ENCODE results near the gene GDF10.
A peak's percentile ranks its signal among the peaks of the same experiment; 100 is the strongest.

GDF10 gene

DNA sequence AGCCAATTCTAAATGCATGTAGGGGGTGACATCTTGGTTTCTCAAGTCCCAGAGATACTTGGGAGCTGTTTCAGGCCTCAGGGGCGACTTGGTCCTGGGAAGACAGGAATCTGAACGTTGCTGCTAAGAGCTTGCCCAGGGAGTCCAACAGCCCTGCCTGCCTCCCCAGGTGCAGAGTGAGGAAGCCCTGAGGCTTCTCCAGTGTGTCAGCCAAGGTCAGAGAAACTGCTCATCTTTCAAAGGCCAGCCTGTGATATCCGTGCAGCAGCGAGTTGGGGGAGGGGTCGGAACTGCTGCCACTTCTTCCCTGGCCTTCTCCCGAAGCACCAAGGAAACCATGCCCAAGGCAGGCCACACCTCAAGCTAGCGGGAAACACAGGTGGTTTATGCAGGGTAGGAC is 32.0 kb downstream of the GDF10 start:
- no peaks in the 10 kb centered on the region for H3K4me1 ChIP-seq
- H3K27me3 ChIP-seq (ENCODE audit: low read depth), result no peaks in the 10 kb centered on the region
- in situ Hi-C loops (cut with MboI; ENCODE audit: low sequenced_read_pairs), result no loop called here
- no peaks in the 10 kb centered on the region for H3K36me3 ChIP-seq (replicated peaks)
- no peaks in the 10 kb centered on the region for H3K9me3 ChIP-seq
- DNase-seq (ENCODE audit: low spot score in 2 of 2), result no peak
- H3K4me3 ChIP-seq, result no peak overlapping the region

DNA sequence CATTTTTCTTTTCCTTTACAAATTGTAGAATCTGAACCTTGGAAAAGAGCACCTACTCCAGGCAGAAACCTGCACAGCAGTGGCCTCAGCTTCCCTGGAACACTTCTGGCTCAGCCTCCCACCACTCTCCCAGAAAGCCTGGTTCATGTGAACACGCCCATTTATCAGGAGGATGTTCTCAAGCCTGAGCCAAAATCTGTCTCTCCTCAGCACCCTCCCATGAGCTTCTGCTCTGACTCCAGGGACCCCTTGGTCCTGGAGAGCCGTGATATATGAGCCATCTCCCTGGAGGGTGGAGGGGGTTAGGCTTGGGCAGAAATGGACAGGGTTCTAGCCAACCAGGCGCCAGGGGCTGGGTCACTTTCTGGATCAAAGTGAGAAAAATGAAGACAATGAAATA is 32.4 kb downstream of the GDF10 start:
- DNase-seq (ENCODE audit: low spot score in 2 of 2), result no peak
- in situ Hi-C loops (cut with MboI; ENCODE audit: low sequenced_read_pairs), result no loop called here
- Histone ChIP-seq H3K36me3 (replicated peaks) (no peaks in the 10 kb centered on the region), H3K4me3 (no peak overlapping the region), H3K4me1 (no peaks in the 10 kb centered on the region), H3K9me3 (no peaks in the 10 kb centered on the region), H3K27me3 (ENCODE audit: low read depth) (no peaks in the 10 kb centered on the region)

DNA sequence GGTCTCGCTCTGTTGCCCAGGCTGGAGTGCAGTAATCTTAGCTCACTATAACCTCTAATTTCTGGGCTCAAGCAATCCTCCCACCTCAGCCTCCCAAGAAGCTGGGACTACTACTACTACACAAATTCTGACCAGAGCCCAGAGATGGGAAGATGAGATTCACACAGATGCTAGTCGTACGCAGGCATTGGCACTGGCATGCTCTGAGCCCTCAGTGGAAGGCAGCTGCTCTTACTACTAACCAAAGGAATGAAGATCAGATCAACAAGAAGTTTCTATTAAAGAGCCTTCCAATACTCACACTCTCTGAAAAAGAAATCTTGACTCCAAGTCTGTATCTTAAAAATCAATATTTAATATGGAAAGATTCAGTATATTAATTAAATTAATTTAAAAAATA is 32.9 kb downstream of the GDF10 start:
- no peak for DNase-seq (ENCODE audit: low spot score in 2 of 2)
- H3K4me1 ChIP-seq, result no peaks in the 10 kb centered on the region
- H3K9me3 ChIP-seq, result no peaks in the 10 kb centered on the region
- no peaks in the 10 kb centered on the region for H3K27me3 ChIP-seq (ENCODE audit: low read depth)
- no peak overlapping the region for H3K4me3 ChIP-seq
- in situ Hi-C loops (cut with MboI; ENCODE audit: low sequenced_read_pairs), result no loop called here
- no peaks in the 10 kb centered on the region for H3K36me3 ChIP-seq (replicated peaks)

DNA sequence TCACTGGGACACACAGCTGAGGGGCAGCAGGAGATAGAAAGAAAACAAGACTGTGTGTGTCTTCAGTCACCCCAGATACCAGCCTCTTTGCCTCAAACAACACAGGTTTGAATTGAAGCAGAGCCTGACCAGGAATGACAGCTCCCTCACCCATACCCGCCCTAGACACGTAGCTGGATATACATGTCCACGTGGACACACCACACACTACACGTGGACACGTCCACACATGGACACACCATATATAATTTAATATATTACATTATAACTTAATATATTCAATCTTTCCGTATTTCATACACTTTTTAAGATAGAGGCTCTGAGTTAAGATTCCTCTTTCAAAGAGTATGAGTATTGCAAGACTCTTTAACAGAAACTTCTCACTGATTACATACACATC is 33.5 kb downstream of the GDF10 start:
- in situ Hi-C loops (cut with MboI; ENCODE audit: low sequenced_read_pairs), result no loop called here
- no peaks in the 10 kb centered on the region for H3K4me1 ChIP-seq
- H3K36me3 ChIP-seq (replicated peaks), result no peaks in the 10 kb centered on the region
- no peaks in the 10 kb centered on the region for H3K9me3 ChIP-seq
- DNase-seq (ENCODE audit: low spot score in 2 of 2), result no peak
- no peak overlapping the region for H3K4me3 ChIP-seq
- H3K27me3 ChIP-seq (ENCODE audit: low read depth), result no peaks in the 10 kb centered on the region

DNA sequence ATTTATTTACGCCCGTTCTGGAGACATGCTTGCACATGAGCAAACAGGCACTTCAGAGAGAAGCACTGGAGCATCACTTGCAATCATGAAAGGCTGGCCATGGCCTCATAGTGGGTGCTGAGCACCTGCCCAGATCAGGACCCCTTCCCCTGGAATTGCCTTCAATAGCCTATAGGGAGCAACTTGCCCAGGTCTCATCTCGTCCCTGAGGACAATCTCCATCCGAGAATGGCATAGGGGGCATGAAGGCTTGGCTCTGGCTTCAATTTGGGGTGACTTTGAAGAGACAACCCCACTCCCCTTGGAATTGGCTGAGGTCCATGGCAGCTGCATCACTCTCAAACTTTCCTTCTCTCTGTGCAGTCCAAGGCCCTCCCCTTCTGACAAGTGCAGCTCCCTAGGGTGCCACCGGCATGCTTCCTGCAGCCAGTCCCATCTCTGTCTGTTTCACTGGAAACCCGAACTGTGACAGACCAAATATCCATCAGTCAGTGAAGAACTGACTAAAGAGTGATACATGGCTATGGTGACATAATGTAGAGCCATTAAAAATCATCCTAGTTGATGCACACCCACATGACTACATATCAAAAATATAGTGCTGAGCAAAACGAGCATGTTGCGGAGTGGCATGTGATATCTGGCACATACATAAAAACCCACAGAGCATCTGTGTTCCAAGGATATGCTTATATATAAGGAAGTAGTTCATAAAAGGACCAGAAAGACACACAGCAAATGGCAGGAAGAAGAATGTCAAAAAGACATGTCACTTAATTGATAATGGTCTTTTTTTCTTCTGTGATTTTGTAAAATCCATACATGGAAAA is 34.7 kb downstream of the GDF10 start:
- H3K4me3 ChIP-seq, result no peak overlapping the region
- DNase-seq (ENCODE audit: low spot score in 2 of 2), result no peak
- H3K36me3 ChIP-seq (replicated peaks), result no peaks in the 10 kb centered on the region
- H3K9me3 ChIP-seq, result no peaks in the 10 kb centered on the region
- H3K27me3 ChIP-seq (ENCODE audit: low read depth), result no peaks in the 10 kb centered on the region
- in situ Hi-C loops (cut with MboI; ENCODE audit: low sequenced_read_pairs), result no loop called here
- no peaks in the 10 kb centered on the region for H3K4me1 ChIP-seq

DNA sequence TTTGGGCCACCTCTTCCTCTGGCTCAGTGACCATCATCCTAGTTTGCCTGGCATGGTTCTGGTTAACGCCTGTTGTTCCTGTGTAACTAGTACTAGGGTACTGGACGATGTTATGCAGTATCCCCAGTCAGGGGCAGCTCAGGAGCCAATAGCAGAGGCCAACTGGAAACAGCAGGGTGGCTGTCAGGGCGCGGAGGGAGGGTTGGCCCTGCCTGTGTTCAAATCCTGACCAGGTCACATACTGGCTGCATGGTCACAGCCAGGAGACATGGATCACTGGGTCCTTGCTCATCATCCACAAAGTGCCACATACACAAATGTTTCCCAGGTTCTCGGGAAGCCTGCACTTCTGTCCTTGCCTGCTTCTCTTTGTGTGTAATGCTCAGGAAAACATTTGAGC is 35.9 kb downstream of the GDF10 start:
- H3K4me1 ChIP-seq, result no peaks in the 10 kb centered on the region
- DNase-seq (ENCODE audit: low spot score in 2 of 2), result no peak
- H3K27me3 ChIP-seq (ENCODE audit: low read depth), result no peaks in the 10 kb centered on the region
- no peaks in the 10 kb centered on the region for H3K9me3 ChIP-seq
- H3K4me3 ChIP-seq, result no peak overlapping the region
- in situ Hi-C loops (cut with MboI; ENCODE audit: low sequenced_read_pairs), result no loop called here
- H3K36me3 ChIP-seq (replicated peaks), result no peaks in the 10 kb centered on the region

DNA sequence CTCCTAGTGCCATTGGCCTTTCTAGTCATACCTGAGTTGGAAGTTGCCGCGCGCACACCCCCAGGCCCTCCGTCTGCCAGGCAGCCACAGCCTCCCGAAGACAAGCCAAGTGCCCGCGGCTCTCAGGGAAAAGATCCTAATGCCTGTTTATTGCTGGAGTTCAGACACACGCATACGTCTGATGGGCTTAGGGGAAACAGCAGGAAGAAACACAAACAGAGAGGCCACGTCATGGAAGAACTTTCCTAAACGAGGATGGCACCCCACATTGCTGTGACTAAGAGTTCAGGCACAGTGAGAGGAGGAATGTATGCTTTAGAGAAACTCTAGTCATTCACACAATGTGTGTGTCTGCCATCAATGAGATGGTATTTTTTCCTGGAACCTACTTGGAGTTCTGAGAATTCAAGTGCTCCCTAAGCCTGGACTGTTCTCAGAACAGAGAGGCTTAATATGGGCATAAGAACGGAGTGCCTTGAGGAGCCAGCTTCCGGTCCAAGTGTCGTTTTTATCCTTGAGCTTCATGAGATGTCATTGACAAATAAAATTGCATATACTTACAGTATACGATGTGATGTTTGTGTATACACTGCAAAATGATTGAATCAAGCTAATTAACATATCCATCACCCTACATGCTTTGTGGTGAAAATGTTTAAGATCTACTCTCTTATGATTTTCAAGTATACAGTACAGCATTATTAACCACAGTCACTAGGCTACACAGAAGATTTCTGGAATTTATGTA is 36.6 kb downstream of the GDF10 start:
- H3K9me3 ChIP-seq, result no peaks in the 10 kb centered on the region
- H3K36me3 ChIP-seq (replicated peaks), result no peaks in the 10 kb centered on the region
- H3K27me3 ChIP-seq (ENCODE audit: low read depth), result no peaks in the 10 kb centered on the region
- no peaks in the 10 kb centered on the region for H3K4me1 ChIP-seq
- no peak overlapping the region for H3K4me3 ChIP-seq
- DNase-seq (ENCODE audit: low spot score in 2 of 2), result no peak
- in situ Hi-C loops (cut with MboI; ENCODE audit: low sequenced_read_pairs), result no loop called here

DNA sequence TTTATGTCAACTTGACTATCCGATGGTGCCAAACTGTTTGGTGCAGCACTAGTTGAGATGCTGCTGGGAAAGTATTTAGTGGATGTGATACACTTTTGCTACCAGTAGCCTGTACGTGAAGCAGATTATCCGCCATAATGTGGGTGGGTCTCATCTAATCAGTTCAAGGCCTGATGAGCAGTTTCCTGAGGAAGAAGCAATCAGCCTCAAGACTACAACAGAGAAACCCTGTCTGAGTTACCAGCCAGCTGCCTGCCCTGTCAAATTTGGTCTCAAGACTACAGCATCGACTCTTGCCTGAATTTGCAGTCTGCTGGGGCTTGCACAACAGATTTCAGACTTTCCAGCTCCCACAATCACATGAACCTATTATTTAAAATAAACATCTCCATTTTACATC is 37.3 kb downstream of the GDF10 start:
- no peak for DNase-seq (ENCODE audit: low spot score in 2 of 2)
- Histone ChIP-seq H3K36me3 (replicated peaks) (no peaks in the 10 kb centered on the region), H3K27me3 (ENCODE audit: low read depth) (no peaks in the 10 kb centered on the region), H3K9me3 (no peaks in the 10 kb centered on the region), H3K4me1 (no peaks in the 10 kb centered on the region), H3K4me3 (no peak overlapping the region)
- in situ Hi-C loops (cut with MboI; ENCODE audit: low sequenced_read_pairs), result no loop called here

DNA sequence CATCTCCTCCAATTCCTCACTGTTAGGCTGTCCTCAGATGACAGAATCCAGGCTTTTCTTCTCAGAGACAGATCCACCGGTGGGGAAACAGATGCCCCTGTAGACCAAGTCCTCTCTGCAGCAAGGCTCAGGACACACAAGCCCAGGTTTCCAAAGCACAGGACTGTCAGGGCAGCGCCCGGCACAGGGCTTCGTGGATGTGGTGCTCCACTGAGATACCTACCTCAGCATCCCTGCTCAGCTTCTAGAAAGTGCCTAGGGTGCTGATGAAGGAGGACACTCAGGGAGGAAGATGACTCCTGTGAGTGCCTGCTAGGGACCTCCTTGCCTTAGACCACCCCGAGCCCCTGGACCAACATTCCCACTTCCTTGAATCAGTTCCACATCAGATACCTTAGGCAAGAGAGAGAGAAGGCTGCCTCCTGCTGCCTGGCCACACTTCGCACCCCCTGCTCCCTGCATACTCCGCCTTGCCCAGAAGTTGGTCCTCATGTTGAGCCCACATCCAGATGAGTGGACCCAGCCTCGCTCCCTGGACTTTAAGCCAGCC is 39.3 kb downstream of the GDF10 start:
- Histone ChIP-seq H3K4me1 (no peaks in the 10 kb centered on the region), H3K27me3 (ENCODE audit: low read depth) (peaks cover 3% of the 10 kb centered on the region; the same call in 1 of the 2 replicates), H3K9me3 (no peaks in the 10 kb centered on the region), H3K4me3 (no peak overlapping the region), H3K36me3 (replicated peaks) (no peaks in the 10 kb centered on the region)
- in situ Hi-C loops (cut with MboI; ENCODE audit: low sequenced_read_pairs), result no loop called here
- DNase-seq (ENCODE audit: low spot score in 2 of 2), result no peak

DNA sequence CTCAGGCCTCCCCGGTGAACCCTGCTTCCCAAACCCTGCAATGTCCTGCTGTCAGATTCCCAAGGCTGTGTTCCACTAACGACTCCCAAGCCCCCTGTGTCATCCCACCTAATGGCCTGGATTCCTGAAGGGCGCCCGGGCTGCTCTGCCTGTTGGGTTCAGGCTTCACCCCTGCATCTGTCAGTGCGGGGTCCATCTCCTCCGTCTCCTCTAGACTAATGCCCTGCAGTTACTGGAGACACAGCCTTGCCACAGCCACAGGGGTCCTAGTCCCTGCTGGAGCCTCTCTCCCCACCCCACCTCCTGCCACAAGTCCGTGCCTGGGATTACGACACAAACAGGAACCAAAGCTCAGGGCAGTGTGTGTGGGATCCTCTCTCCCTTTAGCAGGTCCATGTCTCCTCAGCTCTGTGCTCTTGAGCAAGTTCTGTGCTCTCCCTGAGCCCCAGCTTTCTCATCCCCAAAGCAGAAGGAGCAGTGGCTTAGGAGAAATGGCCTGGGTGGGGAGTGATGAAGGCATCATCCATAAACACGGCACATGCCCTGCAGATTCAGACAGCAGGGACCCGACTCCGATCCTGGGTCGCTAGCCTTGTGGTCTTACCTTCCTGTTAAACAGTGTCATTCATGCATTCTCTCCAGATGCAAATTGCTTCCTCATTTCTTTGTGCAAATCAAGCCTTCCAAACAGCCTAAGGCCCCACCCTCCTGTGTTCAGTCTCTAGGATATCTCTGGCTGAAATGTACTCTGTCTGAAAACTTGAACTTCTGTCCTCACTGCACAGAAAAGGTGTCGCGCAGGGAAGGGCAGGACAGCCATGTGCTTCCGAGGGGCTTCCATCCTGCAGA is 40.0 kb downstream of the GDF10 start:
- Histone ChIP-seq H3K27me3 (ENCODE audit: low read depth) (peaks cover 3% of the 10 kb centered on the region; the same call in 1 of the 2 replicates), H3K4me1 (no peaks in the 10 kb centered on the region), H3K4me3 (no peak overlapping the region), H3K36me3 (replicated peaks) (no peaks in the 10 kb centered on the region), H3K9me3 (no peaks in the 10 kb centered on the region)
- in situ Hi-C loops (cut with MboI; ENCODE audit: low sequenced_read_pairs), result no loop called here
- no peak for DNase-seq (ENCODE audit: low spot score in 2 of 2)

DNA sequence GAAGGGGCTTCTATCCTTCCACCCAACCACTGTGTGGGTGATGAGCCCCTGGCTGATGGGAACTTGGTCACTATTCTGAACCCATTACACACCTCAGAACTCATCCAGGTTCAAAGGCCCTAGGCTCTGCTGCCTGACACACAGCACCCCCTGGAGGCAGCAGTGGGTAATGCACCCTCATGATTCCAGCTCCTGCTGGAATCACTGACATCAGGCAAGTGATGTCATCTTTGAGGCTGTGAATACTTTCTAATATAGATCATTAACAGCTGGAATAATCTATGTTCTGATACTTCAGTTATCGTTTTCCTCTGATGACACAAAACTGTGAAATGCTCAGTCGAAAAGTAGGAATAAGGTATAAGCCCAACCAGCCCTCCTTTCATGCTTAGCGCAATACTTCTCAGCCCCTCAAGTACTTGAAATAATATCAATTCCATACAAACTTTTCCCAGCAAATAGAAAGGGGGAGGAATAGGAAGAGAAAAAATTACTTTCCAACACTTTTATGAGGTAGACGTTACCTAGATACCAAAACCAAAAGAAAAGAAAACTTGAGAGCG is 40.7 kb downstream of the GDF10 start:
- peak; percentile 20 to 80 for DNase-seq (ENCODE audit: low spot score in 2 of 2)
- Histone ChIP-seq H3K36me3 (replicated peaks) (no peaks in the 10 kb centered on the region), H3K27me3 (ENCODE audit: low read depth) (peaks cover 3% of the 10 kb centered on the region; the same call in 1 of the 2 replicates), H3K4me1 (no peaks in the 10 kb centered on the region), H3K9me3 (no peaks in the 10 kb centered on the region), H3K4me3 (no peak overlapping the region)
- in situ Hi-C loops (cut with MboI; ENCODE audit: low sequenced_read_pairs), result no loop called here

DNA sequence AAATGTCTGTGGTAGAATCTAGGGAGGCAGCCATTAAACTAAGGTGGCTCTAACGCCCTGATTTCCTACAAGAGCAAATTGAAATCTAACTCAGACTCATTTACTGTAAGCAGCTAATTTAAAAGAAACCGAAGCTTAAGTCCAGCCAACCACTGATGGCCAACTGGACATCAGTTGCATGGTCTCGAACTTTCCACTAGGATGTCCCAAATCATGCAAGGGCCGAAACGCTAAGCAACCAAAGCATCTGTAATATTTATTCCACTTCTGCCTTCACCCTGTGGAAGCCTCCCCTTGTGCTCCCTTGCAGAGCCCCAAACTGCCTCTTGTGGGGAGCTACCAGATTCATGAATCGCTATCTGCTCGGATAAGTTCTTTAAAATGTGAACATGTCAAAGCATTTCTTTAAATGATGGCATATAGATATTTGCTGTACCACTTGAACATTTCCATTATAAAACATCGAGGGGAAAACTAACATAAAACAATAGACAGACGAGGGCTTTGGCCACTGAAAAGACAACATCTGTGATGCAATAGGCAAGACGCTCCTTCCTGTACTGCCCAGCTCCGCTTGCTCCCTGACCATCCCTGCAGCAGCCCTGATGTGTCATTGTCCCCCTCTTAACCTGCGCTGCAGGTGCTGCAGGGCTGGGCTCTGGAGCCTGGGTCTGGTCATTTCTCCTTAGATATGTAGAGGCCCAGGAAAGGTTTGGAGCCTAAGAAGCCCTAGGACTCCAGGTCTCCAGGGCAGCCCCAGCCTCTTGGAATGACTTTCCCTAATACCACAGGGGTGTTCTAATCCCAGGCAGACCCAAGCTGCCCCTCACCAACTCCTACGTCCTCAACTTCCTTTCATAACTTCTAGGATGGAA is 45.2 kb downstream of the GDF10 start:
- no peaks in the 10 kb centered on the region for H3K36me3 ChIP-seq (replicated peaks)
- H3K4me3 ChIP-seq, result no peak overlapping the region
- no peaks in the 10 kb centered on the region for H3K4me1 ChIP-seq
- no peaks in the 10 kb centered on the region for H3K9me3 ChIP-seq
- H3K27me3 ChIP-seq (ENCODE audit: low read depth), result peaks cover 3% of the 10 kb centered on the region; the same call in 1 of the 2 replicates
- no peak for DNase-seq (ENCODE audit: low spot score in 2 of 2)
- in situ Hi-C loops (cut with MboI; ENCODE audit: low sequenced_read_pairs), result no loop called here

Data from HAP-1 (cell line).